Hindlimb muscle (tissue), 1 donor: ENCODE results near the gene HOXD9. TPM values are rescaled to one million over a fixed set of nuclear protein-coding genes. Genes with fewer than 3 reads are reported as not detected.

Source experiments
- DNase-seq: peaks from one replicate; pipeline ENCODE4 v3.0.0-alpha.2; 2013
- polyA plus RNA-seq: library from polyadenylated mRNA; unstranded; fragments of 120-200 nt; gene quantifications from one replicate; pipeline ENCODE4 v1.2.1, GENCODE V29; 2013; ENCODE audit not compliant: insufficient read length

Gene HOXD9
- polyA plus RNA-seq, 1 donor, result 10.5 TPM

DNA sequence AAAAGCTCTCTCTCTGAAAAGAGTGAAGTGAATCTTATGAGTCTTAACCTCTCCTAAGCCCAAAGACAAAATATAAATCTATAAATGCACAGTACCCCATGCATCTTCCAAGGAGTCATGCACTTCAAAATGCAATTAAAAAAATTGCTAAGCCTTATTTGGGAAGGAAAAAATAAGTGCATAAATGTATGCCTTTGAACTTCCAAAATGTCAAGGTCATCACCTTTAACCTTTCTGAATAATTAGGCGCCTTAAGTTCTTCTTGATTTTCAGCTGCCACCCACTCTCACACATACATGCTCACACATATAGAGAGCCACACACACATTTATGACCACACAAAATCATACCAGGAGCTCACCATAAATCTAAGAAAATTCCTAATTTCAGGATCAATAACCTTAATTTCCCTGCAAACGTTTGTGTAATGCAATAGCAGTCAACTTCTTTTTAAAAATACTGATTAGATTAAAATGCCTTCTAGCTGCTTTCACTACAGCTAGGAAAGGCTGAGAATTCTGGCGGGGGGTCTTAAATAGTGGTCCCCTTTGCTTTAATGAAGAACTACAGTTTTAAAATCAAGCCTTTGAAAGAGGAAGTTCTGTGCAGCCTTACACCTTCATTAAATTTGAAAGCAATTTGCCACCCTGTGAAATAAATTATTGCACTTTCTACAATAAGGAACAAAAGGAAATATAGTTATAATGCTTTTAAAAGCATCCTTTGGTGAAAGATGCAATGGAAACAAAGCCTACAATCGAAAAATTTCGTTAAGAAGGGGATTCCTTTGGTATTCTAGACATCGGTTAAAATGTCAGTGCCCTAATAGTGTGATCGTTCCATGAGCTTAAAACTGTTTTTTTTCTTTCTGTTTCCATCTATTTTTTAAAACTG is 11.9 kb upstream of the HOXD9 start:
- DNase-seq, result no peak

GRCh38 chr2:176111309-176111663 is 11.2 kb upstream of the HOXD9 start:
- no peak for DNase-seq

GRCh38 chr2:176111846-176112374 is 10.6 kb upstream of the HOXD9 start:
- DNase-seq, result no peak

DNA sequence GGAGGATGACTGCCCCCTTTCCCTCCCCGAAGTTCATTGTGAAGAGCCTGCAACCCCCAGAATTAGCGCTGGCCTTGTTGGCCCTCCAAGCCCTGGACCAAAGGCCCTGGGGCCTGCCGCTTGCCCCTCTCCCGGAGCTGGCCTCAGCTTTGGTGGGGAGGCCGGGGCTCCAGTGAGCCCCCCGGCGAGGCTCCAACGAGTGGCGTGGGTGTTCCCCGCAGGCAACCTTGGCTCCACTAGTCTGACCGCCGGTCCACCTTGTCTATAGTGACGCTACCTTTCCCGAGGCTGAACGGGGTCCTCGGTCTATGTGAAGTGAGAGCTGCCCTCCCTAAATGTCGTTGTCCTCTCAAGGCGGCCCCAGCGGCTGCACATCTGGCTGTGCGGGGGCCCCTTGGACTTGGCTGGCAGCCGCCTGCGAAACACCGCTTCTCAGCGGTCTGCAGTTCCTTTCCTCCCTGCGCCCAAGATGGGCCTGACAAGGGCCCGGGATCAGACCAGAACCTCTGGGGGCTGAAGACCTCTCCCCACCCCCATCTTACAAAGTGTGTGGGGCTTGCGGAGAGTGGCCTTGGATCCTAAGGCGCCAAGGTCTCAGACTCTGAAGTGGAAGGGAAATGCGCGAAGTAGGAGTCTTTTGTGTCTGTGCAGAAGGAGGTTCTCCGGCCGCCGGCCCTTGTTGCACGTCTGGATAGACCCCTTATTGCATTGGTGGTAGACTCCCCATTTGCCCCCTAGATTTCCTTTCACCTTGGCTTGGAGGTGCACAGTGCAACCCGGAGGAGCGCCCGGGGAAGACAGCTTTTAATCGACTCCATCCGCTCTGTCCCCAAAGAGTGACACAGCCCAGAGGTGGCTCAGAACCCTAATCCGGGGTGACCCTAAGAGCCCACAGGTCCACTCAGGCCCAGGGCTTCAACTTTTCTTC is 9.9 kb upstream of the HOXD9 start:
- DNase-seq, result no peak

GRCh38 chr2:176114120-176114929 is 8.2 kb upstream of the HOXD9 start:
- DNase-seq, result no peak

DNA sequence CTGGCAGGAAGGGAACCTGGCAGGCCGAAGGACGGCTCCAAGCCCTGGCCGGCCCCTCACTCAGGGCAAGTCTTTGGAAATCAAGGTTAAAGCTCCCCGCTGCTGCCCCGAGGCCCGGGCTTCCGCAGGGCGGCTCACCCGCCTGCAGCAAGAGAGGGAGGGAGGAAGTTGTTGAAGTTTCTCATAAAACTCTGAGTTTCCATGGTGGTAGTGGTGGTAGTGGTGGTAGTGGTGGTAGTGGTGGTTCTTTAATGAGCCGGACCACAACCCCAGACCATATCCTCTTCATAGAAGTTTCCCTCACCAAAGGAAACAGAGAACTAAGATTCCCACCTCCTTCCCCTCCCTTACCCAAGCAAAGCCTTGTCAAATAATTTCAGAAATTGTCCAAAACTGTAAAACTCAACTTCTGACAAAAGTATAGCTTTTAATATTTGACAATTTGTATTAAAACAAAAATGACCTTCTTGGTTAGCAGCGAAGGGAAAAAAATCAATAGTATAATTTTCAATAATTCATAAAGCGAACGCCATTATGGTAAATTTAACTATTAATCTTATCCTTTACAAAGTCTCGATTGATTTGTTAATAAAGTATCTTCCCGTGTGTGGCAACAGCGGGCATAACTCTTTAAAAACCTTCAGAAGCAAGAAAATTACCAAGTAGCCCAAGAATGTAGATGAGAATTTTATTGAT is 7.4 kb upstream of the HOXD9 start:
- DNase-seq, result no peak

- DNase-seq, result peak; percentile 84
These were observed 6.4 kb upstream of the HOXD9 start, which contains the start of gene HOXD10 for GRCh38 chr2:176115883-176116813. TSS of gene HOXD10 (plus strand) at chr2:176116778. CDS start at chr2:176116834, 56 bp downstream.

DNA sequence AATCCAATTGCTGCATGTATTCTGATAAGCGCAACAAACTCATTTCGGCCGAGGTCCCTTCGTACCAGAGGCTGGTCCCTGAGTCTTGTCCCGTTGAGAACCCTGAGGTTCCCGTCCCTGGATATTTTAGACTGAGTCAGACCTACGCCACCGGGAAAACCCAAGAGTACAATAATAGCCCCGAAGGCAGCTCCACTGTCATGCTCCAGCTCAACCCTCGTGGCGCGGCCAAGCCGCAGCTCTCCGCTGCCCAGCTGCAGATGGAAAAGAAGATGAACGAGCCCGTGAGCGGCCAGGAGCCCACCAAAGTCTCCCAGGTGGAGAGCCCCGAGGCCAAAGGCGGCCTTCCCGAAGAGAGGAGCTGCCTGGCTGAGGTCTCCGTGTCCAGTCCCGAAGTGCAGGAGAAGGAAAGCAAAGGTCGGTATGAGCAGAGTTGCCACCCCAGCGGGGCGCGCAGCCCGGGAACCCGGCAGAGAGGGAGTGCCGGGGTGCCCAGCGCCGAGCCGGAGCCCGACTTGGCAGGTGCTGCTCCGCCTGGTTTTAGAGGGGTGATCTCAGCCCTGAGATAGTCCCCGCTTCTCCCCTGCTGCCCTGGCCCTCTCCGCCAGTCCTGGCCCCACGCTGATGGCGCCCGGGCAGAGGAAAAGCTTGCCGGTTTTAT is 5.2 kb upstream of the HOXD9 start:
- DNase-seq, result no peak

DNA sequence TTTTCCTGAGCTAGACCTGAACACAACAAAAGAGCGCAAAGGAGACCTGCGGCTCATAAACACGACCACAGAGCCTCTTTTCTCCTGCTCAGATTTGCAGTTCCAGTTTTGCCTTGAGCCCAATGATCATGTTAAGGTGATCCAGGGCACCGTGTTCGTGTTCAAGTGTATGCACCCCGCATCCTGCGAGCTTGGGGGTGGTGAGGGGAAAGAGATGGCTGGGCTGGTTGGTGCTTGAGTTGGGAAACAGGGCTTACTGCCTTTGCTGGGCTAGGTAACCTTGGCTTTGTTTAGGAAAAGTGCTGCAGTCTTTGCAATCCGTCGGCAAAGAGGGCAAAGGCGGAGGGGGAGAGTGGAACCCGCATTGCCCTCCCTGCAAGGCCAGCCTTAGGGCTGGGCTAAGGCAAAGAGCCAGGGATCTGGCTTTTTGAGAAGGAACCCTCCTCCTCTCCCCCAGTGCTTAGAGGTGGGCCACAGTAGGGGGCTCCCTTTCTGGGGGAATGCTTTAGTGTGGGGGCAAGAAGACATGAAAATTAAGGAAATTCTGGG is 4.6 kb upstream of the HOXD9 start:
- no peak for DNase-seq

DNA sequence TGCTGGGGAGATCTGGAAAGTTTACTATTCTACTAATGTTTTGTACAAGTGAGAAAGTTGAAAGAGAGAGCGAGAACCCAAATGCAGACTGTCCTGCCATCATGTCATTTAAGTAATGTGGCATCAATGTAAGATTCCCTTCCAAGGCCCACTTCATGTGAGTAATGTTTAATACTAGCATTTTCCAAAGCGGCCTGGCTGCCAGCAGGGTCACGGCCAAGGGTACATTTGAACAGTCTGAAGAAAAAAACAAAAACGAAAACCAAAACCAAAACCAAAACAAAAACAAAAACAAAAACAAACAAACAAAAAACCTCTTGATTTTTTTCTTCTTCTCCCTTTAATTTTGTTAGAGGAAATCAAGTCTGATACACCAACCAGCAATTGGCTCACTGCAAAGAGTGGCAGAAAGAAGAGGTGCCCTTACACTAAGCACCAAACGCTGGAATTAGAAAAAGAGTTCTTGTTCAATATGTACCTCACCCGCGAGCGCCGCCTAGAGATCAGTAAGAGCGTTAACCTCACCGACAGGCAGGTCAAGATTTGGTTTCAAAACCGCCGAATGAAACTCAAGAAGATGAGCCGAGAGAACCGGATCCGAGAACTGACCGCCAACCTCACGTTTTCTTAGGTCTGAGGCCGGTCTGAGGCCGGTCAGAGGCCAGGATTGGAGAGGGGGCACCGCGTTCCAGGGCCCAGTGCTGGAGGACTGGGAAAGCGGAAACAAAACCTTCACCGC is 3.7 kb upstream of the HOXD9 start:
- no peak for DNase-seq

DNA sequence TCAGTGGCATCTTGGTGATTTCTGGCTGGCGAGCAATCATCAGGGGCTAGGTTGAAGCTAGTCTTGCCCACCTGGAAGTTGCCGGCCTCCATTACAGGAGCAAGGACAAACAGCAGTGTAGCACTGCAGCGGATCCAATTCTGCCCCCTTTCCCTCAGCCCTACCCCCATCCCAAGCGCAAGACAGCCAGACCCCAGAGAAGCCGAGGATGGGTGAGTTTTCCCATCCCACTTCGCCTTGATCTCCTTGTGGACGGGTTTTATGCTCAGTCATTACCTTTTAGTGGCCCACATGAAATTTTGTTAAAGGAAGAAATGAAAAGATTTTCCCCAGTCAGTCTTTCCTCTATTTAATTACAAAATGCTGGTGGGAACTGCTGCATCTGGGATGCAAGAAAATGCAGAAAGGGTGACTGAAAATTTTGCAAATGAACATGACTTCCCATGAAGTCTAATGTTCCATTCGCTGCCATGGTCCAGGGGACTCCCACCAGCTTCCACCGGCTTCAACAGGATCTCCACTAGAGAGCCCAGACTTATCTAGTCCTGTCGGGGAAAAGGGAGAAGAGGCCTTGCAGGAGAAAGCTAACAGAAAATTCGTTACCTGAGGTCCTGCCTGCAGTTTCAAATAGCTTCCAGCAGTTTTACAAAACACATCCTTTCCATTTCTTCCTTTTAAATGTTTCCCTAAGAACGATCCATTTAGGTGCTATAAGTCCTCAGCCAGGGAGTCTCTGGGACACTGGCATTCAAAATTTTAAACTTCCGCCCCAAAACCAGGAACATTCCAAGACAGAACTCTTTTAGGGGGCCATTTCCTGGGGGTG is 1.9 kb upstream of the HOXD9 start:
- no peak for DNase-seq

DNA sequence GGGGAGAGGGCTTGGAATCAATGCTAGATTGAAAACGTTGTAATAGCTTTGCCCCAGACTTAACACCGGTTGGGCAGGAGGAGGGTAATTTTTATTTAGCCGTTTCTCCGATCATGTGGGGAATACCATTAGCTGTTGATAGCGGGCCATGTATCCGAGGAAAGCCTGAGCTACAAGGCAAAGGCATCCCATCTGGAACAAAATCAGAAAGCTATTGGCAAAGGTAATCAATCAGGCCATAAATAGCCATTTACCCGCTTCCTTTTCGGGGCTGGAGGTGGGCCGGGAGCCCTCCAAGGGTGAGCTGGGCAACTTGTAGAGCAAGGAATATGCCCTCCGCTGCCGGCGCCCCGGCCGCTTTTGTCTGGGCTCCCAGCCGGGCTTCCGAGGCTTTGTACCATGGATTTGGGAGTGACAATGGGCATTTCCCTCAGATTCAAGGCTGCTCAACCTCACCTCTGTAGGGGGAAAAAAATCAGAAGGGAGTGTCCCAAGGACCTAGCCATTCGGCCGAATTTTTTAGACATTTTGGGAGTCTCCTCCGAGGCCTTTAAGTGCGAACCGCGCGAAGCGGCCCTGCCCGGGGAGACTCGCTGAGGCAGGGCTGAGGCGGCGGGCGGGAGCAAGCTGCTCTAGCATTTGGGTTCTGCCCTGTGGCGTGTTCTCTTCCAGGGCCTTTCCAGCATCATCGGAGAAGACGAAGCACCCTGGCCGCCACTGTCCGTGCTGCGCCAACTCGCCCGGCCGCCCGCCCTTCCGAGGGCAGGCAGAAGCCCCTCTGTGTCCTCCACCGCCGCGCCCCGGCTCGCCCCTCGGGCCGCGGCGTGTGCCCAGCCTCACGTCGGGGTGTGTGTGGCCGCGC is 1.1 kb upstream of the HOXD9 start:
- DNase-seq, result no peak

DNA sequence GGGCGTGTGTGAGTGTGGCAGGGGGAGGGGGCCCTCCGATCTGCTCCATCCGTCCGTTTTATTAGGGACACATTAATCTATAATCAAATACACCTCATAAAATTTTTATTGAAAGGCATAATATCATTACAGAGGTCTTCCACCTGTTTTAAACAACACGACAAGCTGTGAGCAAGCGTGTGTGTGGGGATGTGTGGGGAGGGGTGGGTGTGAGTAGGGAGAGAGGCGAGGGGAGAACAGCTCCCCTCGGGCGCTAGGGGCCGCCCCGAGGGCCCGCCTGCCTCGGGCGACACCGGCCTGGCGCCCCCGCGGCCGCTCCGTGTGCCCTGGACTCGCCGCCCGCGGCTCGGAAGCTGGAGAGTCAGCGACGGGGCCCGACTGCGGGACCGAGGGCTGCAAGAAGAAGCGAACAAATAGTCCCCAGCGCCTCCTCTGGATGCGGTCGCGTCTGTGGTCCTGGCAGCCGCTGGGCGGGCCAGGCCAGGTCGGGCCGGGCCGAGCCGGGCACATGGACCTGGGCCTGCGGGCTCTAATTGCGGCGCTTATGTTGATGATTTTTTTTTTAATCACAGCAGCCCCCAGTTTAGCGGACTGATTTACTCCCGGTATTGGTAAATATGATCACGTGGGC is 352 bp upstream of the HOXD9 start:
- DNase-seq, result peak; percentile 83

DNA sequence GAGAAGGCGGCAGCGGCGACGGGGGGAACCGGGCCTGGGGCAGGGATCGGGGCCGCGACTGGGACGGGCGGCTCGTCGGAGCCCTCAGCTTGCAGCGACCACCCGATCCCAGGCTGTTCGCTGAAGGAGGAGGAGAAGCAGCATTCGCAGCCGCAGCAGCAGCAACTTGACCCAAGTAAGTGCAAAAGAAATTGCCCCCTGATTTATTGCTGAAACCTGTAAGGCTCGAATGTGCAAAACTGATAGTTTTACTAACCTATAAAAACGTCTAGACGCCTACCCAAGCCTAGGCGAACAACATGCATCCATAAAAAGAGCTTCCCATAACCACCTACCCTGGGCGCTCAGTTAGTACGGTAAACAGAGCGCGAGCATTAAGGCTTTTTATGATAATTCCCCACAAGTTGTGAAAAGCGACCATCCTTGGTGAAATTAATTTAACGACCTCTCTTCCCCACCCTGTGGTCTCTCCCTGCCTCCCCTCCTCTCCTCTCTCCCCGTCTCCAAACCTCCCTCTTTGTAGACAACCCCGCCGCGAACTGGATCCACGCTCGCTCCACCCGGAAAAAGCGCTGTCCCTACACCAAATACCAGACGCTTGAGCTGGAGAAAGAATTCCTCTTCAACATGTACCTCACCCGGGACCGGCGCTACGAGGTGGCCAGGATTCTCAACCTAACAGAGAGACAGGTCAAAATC is 1.0 kb downstream of the HOXD9 start:
- no peak for DNase-seq

DNA sequence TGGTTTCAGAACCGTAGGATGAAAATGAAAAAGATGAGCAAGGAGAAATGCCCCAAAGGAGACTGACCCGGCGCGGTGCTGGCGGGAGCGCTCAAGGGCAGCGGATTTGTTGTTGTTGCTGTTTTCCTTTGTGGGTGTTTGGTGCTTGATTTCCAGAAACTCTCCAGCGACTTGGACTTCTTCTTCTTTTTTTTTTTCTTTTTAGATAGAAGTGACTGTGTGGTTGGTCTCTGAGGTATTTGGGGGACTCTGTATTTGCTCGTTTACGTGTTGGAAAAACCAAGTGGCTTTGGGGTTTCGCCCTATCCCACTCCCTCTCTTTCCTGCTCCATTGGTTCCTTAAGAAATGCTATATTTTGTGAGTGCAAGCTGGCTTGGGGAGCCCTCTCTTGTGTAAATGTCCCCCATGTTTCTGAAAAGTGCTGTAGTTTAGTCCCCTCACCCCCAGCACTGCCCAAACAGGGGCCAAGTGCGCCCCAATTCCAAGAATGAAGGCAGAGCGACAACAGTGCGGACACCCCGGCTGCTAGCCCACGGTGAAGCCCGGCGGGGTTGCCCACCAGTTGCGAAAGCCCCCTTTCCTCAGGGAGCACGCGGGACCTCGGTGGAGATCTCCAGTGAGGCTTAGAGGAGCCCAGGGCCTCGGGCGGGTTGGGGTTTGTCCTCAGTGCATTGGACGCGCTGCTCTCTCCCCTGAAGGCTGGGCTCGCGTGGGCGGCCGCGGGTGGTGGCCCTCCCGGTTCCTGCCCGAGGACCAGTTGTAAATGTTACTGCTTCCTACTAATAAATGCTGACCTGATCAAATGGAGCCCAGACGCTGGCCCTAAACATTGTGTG is 1.8 kb downstream of the HOXD9 start:
- no peak for DNase-seq
